Sciatic nerve (tissue), 2 donors: ENCODE data around the gene MKX. TPM values are rescaled to one million over a fixed set of nuclear protein-coding genes. Genes with fewer than 3 reads are reported as not detected.

Experiments used
- ATAC-seq: fragments of 200-7000 bp; cut with Tn5 transposase; one replicate; pipeline ENCODE4 v1.9.1; 2020; ENCODE audit warnings: mild to moderate bottlenecking, moderate library complexity
- DNase-seq: peaks from one replicate; pipeline ENCODE4 v3.0.0-alpha.2; 2020; ENCODE audit warnings: low spot score
- intact Hi-C: fragments of 100-400 bp; cut with DNase I; formaldehyde crosslinking; loops from one replicate; pipeline ENCODE4 v1.14.2; 2022
- total RNA-seq: library from RNA; stranded (reverse); fragmentation: NEBNext Ultra II Directional; extraction: Animal tissue kit (Norgen Biotek cat#: 25700); gene quantifications from one replicate; pipeline ENCODE4 v1.2.1, GENCODE V29; 2021
- donor health status: DM: no; HTN: no; CAD: no.
- donor health status: DM: no; HTN: no; CAD: no.

The MKX gene
- total RNA-seq, 1 donor from 2014 or later, result 0.94 TPM

- DNase-seq, result no peak
- intact Hi-C loops, result no loop called here
- ATAC-seq, result no peak
Measured at GRCh38 chr10:27663621-27664020, 82.0 kb downstream of the MKX start.

- ATAC-seq, result no peak
- no peak for DNase-seq
- intact Hi-C loops, result no loop called here
Measured at GRCh38 chr10:27661514-27662286, 83.9 kb downstream of the MKX start.

- intact Hi-C loops, result no loop called here
- no peak for ATAC-seq
Measured at GRCh38 chr10:27660711-27661110, 84.9 kb downstream of the MKX start.

DNA sequence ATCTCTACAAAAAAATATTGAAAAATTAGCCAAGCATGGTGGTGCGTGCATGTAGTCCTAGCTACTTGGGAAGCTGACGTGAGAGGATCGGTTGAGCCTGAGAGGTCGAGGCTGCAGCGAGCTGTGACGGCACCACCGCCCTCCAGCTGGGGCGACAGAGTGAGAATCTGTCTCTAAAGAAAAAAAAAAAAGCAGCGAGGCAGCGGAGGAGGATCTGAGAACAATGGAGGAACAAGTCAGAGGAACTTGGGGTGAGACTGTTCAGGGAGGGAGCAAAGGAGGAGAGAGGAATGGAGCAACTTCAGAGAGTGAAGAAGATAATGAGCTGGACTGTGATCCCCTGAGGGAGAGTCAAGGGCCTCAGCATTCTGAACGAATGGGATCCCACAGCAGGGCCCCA is 85.4 kb downstream of the MKX start:
- no peak for DNase-seq
- intact Hi-C loops, result no loop called here
- ATAC-seq, result peak; percentile 38

More at GRCh38 chr10:27660711-27661110, 84.9 kb downstream of the MKX start:
- no peak for DNase-seq

- ATAC-seq, result no peak
- intact Hi-C loops, result no loop called here
- no peak for DNase-seq
Measured at GRCh38 chr10:27659786-27660185, 85.8 kb downstream of the MKX start.

GRCh38 chr10:27658788-27659187 is 86.8 kb downstream of the MKX start:
- DNase-seq, result no peak
- ATAC-seq, result no peak
- intact Hi-C loops, result no loop called here

DNA sequence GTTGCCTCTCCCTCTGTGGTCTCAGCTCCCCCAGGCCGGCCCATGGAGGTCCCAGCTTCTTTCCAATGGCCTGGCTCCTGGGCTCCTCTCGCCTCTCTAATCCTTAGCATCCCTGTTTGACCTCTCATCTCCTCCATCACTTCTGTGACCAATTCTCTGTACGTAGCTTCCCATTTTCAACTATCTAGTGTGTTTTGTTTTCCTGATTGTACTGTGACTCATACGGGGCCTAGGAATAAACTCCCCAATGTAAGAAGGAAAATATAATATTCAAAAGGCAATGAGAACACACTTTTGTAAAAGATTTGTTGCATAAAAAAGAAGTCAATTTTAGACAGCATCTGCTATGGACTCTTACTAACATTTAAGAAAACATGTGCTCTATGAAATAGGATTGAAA is 90.3 kb downstream of the MKX start:
- intact Hi-C loops, result no loop called here
- no peak for DNase-seq
- ATAC-seq, result no peak

GRCh38 chr10:27654284-27654683 is 91.3 kb downstream of the MKX start:
- ATAC-seq, result no peak
- no peak for DNase-seq
- intact Hi-C loops, result no loop called here

DNA sequence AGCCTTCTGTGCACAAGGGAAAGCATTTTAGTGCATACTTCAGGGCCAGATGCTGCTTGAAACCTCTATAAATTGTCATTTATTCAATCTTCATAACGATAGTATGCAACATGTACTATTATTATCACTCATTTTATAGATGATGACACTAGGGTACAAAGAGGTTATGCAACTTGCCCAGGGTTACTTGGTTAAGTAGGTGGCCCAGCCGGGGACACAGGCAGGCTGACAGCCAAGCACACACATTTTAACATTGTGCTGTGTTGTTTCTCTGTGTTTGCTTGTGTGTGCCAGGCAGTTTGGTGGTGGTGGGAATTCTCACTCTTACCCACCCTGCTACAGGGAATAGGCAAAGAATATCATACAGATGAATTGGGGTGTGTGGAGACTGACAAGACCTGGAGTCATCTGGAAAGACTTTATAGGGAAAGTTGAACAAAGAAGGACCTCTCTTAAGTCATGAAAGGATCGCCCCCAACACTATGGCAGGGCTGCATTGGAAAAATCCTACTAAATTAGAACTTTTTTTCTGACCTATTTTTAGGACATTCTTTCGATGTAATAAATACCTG is 98.9 kb downstream of the MKX start:
- intact Hi-C loops, result no loop called here
- ATAC-seq (no peak), DNase-seq (no peak)

- no peak for ATAC-seq
- intact Hi-C loops, result no loop called here
- DNase-seq, result no peak
Measured at GRCh38 chr10:27646194-27646593, 99.4 kb downstream of the MKX start.

GRCh38 chr10:27644307-27644939 is 101.2 kb downstream of the MKX start:
- DNase-seq, result no peak
- ATAC-seq, result no peak
- intact Hi-C loops, result no loop called here

GRCh38 chr10:27643301-27643700 is 102.3 kb downstream of the MKX start:
- DNase-seq (no peak), ATAC-seq (no peak)
- intact Hi-C loops, result no loop called here

DNA sequence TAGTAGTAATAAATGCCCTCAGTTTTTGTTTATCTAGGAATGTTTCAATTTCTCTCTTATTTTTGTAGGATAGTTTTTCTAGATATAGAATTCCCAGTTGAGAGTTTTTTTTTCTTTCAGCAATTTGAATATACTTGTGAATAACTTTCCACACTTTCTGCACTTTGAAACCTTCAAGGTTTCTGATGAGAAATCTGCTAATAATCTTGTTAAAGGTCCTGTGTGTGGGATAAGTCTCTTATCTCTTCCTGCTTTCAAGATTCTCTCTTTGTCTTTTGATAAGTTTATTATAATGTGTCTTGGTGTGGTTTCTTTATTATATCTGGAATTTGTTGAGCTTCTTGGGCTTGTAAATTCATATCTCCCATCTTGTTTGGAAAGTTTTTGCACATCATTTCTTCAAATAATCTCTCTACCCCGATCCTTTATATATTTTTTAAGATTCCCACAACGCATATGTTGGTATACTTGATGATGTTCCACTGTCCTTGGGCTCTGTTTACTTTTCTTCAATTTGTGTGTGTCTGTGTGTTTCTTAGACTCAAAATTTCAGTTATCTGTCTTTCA is 103.5 kb downstream of the MKX start:
- ATAC-seq, result no peak
- intact Hi-C loops, result no loop called here

GRCh38 chr10:27638071-27638750 is 107.4 kb downstream of the MKX start:
- intact Hi-C loops, result no loop called here
- ATAC-seq (no peak), DNase-seq (no peak)

More for the DNA sequence above, 103.5 kb downstream of the MKX start:
- no peak for DNase-seq

DNA sequence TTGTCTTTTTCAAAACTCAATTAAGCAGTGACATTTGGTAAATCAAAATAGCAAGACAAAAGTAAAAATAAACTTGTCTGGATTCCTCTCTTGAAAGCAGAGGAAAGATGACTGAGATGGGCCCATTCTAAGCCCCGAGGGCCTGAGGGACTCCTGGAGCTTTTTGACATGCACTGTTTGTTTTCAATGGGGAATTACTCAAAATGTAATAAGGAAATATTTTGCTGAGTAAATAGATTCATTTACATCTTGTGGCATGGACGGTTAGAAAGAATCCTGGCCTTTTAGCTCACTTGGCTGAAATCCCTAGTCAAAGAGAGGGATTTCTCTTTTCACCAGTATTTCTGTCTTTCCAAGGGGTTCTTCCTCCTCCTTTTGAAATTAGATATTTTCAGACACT is 108.0 kb downstream of the MKX start:
- DNase-seq (no peak), ATAC-seq (no peak)
- intact Hi-C loops, result no loop called here

GRCh38 chr10:27636816-27637215 is 108.8 kb downstream of the MKX start:
- ATAC-seq, result no peak
- DNase-seq, result no peak
- intact Hi-C loops, result no loop called here

DNA sequence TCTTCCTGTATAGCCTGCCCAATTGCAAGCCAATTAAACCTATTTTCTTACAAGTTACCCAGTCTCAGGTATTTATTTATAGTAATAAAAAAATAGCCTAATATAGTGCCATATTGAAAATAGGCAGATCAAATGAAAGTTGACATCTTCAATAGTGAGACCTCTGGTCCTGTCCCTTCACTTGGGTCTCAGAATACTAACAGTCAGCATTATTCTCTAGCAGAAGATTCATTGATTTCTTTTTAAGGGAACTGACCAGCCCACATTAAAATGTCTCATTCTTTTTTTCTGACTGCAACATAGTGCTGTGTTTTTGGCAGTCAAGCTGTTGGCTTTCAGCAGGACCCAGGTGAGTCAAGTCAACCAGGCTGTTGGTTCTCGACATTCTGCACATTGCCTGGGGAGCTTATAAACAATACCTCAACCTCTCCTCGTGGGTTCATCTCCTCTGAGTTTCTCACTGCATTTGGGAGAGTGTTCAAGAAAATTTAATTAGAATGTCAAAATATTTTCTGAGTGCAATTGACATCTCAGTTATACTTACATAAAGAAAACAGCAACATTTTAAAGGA is 109.8 kb downstream of the MKX start:
- DNase-seq (no peak), ATAC-seq (no peak)
- intact Hi-C loops, result no loop called here

DNA sequence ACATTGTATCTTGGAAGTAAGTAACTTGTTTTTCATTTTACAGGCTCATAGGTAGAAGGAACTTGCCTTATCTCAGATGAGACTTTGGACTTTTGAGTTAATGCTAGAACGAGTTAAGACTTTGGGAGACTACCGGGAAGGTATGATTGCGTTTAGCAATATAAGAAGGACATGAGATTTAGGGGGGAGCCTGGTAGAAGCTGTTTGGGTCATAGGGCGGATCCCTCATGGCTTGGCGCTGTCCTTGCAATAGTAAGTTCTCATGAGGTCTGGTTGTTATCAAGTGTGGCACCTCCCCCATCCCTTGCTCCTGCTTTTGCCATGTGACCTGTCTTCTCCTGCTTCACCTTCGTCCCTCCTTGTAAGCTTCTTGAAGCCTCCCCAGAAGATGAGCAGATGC is 110.3 kb downstream of the MKX start:
- ATAC-seq, result no peak
- intact Hi-C loops, result no loop called here
- DNase-seq, result no peak

- ATAC-seq (no peak), DNase-seq (no peak)
- intact Hi-C loops, result no loop called here
Measured at GRCh38 chr10:27628621-27629020, 117.0 kb downstream of the MKX start.
